NCI-H1105 treated with DMSO at 0.1 percent for 48 hours (cell line): ENCODE data around the gene DYNC2I2.
A peak's percentile ranks its signal among the peaks of the same experiment; 100 is the strongest.
"Not testable (repeated sequence)": the region's sequence is repeated elsewhere in the genome, so short reads cannot be mapped to it uniquely, and the experiment has no call there.

Source experiments
- DNase-seq: peaks from one replicate; lab custom pipeline; 2025; lab: John Stamatoyannopoulos, UW

DYNC2I2 gene

GRCh38 chr9:128656416-128657343 is at the start of gene DYNC2I2:
Gene DYNC2I2, minus strand, starts transcription at chr9:128656847. Its CDS starts 121 bp downstream, at chr9:128656726.
- DNase-seq = peak; percentile 82

GRCh38 chr9:128706045-128706444 is 49.4 kb upstream of the DYNC2I2 start:
- no peak for DNase-seq

DNA sequence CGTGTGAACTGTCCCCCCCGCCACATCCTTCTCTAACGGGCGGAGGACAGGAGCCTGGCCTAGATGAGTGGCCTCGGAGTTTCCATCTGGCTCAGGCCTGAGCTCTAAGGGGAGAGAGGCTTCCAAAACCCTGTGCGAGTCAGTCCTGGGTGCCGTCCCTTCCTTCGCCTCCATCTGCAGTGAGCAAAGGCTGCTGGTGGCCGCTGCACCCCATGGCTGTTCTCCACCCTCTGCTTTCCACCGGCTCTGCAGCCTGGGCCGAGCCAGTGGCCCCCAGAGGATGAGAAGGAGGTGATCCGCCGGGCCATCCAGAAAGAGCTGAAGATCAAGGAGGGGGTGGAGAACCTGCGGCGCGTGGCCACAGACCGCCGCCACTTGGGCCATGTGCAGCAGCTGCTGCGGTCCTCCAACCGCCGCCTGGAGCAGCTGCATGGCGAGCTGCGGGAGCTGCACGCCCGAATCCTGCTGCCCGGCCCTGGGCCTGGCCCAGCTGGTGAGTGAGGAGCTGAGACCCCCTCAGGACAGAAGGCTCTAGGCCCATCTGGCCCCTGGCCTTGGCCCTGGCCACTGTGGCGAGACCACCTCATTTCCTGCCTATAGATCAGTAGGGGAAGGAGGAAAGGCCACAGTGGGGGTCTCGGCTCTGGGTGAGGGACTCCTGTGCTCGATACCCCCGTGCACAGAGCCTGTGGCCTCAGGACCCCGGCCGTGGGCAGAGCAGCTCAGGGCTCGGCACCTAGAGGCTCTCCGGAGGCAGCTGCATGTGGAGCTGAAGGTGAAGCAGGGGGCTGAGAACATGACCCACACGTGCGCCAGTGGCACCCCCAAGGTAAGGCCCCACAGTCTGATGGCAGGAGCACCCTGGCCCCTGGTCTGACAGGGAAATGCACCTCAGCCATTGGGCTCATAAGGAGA is 48.7 kb upstream of the DYNC2I2 start:
- DNase-seq = no peak

GRCh38 chr9:128704356-128704670 is 47.7 kb upstream of the DYNC2I2 start:
- DNase-seq = no peak

- no peak for DNase-seq
Observed at GRCh38 chr9:128703616-128704355, 47.1 kb upstream of the DYNC2I2 start.

GRCh38 chr9:128702949-128703615 is 46.4 kb upstream of the DYNC2I2 start:
- DNase-seq = no peak

DNA sequence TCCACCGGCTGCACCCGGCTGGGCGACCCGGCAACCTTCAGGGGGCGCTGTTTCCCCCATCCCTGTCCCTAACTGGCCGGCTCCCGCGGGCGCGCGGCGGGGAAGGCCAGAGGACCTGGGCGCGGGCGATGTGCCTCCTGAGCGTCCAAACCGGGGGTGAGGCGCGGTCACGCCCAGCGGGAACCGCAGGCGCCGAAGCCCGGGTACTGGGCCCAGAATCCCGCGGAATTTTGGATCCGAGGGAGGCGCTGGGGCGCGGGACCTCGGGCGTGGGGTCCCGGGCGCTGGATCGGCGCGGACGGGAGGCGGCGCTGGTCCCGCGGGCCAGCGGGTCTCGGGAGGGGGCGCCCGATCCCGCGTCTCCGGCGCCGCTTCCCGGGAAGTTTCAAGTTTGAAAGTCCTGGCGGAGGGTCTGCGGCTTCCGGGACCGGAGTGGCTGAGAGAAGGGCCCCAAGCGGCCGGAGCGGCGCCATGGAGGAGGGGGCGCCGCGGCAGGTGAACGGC is 45.9 kb upstream of the DYNC2I2 start, which contains the start of gene PKN3:
Gene PKN3 (plus strand): TSS at position 59 of the 504 bp plus-strand sequence. CDS start 413 bp downstream, at position 472.
- no peak for DNase-seq

- DNase-seq = no peak
Observed at GRCh38 chr9:128701227-128701854, 44.7 kb upstream of the DYNC2I2 start.

DNA sequence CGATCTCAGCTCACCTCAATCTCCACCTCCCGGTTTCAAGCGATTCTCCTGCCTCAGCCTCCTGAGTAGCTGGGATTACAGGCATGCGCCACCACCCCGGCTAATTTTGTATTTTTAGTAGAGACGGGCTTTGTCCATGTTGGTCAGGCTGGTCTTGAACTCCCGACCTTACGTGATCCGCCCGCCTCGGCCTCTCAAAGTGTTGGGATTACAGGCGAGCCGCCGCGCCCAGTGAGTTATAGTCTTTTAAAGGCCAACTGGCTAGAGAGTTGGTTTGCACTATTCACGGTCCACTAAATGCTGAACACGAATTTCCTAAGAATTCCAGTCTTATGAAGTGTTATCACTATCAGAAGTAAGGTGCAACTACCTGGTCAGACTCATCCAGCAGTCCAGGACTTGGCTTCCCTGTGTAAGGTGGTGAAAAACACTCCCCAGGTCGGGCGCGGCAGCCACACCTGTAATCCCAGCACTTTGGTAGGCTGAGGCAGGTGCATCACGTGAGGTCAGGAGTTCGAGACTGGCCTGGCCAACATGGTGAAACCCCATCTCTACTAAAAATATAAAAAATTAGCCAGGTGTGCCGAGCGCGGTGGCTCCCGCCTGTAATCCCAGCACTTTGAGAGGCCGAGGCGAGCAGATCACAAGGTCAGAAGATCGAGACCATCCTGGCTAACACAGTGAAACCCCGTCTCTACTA is 42.6 kb upstream of the DYNC2I2 start:
- not testable (repeated sequence) for DNase-seq

- no peak for DNase-seq
Observed at GRCh38 chr9:128696923-128697707, 40.5 kb upstream of the DYNC2I2 start.

DNA sequence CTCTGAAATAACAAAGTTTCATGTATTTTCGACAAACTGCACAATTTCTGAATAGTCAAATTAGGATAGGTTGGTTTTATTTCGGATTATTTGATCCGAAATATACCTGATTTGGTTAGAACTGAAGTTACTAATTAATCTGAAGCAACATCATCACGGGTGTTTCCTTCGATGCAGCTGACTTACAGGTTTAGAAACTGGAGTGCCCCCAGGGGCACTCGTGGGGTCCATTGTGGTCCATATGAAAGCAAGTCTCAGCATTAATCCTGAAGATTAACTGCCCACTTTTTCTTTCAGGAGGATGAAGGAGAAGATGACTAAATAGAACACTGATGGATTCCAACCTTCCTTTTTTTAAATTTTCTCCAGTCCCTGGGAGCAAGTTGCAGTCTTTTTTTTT is 37.7 kb upstream of the DYNC2I2 start:
- no peak for DNase-seq

DNA sequence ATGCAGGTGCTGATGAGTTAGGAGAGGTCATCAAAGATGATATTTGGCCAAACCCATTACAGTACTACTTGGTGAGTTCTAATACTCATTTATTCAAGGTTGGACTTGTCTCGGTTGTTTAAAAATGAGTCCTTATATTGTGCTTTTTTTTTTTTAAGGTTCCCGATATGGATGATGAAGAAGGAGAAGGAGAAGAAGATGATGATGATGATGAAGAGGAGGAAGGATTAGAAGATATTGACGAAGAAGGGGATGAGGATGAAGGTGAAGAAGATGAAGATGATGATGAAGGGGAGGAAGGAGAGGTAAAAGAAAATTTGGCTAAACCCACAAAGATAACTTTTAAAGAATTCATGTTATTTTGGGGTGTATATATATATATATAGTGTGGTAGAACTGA is 37.1 kb upstream of the DYNC2I2 start:
- DNase-seq = not testable (repeated sequence)

GRCh38 chr9:128690684-128691034 is 34.0 kb upstream of the DYNC2I2 start:
- DNase-seq = no peak

- peak; percentile 14 for DNase-seq
Observed at GRCh38 chr9:128689820-128690683, 33.4 kb upstream of the DYNC2I2 start.

GRCh38 chr9:128689293-128689774 is 32.7 kb upstream of the DYNC2I2 start:
- DNase-seq = no peak

- DNase-seq = peak; percentile 83
Observed at GRCh38 chr9:128688501-128689292, 32.0 kb upstream of the DYNC2I2 start, which contains the start of gene SET. Gene SET, plus strand, starts transcription at chr9:128689222. Its CDS starts 361 bp downstream, at chr9:128689583.

DNA sequence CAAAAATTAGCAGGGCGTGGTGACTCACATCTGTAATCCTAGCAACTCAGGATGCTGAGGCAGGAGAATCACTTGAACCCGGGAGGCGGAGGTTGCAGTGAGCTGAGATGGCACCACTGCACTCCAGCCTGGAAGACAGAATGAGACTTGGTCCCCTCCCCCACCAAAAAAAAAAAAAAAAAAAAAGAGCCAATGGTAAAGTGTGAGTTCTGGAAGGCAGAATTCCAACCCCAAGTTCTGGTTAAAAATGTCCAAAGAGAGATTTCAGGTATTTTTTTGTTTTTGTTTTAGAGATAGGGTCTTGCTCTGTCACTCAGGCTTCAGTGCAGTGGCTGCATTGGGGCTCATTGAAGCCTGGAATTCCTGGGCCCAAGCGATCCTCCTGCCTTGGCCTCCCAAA is 30.8 kb upstream of the DYNC2I2 start:
- no peak for DNase-seq
